GM10248 (cell line): ENCODE results near the gene D2HGDH.
"Not testable (repeated sequence)": the region's sequence is repeated elsewhere in the genome, so short reads cannot be mapped to it uniquely, and the experiment has no call there.

Experiments
- CTCF ChIA-PET: fragments of 300-600 bp; sonication (Branson Sonifier 250); formaldehyde crosslinking; extraction: SDS; loops from one replicate; lab custom pipeline; 2021; ENCODE audit warnings: antibody characterized with exemption; lab: Yijun Ruan, JAX
- POLR2A ChIA-PET: fragments of 350-650 bp; sonication (Branson Sonifier 250); formaldehyde crosslinking; extraction: SDS; loops from one replicate; lab custom pipeline; 2020; ENCODE audit warnings: antibody characterized with exemption; lab: Yijun Ruan, JAX
- DNase-seq: peaks from one replicate; pipeline ENCODE4 v3.0.0; 2012; ENCODE audit errors: extremely low spot score
- TF ChIP-seq, protein P1 (sequence below): IDR thresholded peaks from 2 replicates; pipeline ENCODE4 v1.5.1; 2012; ENCODE audit warnings: mild to moderate bottlenecking, low read depth; ENCODE audit errors: extremely low read depth, missing control alignments, control extremely low read depth

Gene D2HGDH

GRCh38 chr2:241798631-241799521 is 64.4 kb downstream of the D2HGDH start:
- POLR2A ChIA-PET, result no interaction called here
- TF ChIP-seq, protein P1, sequence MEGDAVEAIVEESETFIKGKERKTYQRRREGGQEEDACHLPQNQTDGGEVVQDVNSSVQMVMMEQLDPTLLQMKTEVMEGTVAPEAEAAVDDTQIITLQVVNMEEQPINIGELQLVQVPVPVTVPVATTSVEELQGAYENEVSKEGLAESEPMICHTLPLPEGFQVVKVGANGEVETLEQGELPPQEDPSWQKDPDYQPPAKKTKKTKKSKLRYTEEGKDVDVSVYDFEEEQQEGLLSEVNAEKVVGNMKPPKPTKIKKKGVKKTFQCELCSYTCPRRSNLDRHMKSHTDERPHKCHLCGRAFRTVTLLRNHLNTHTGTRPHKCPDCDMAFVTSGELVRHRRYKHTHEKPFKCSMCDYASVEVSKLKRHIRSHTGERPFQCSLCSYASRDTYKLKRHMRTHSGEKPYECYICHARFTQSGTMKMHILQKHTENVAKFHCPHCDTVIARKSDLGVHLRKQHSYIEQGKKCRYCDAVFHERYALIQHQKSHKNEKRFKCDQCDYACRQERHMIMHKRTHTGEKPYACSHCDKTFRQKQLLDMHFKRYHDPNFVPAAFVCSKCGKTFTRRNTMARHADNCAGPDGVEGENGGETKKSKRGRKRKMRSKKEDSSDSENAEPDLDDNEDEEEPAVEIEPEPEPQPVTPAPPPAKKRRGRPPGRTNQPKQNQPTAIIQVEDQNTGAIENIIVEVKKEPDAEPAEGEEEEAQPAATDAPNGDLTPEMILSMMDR, result no peak
- CTCF ChIA-PET, result no interaction called here
- peak; percentile 13 for DNase-seq

- peak; percentile 9 for DNase-seq
- CTCF ChIA-PET, result no interaction called here
- TF ChIP-seq, protein P1, result no peak
- POLR2A ChIA-PET, result no interaction called here
Observed at GRCh38 chr2:241799522-241800197, 65.2 kb downstream of the D2HGDH start.

DNA sequence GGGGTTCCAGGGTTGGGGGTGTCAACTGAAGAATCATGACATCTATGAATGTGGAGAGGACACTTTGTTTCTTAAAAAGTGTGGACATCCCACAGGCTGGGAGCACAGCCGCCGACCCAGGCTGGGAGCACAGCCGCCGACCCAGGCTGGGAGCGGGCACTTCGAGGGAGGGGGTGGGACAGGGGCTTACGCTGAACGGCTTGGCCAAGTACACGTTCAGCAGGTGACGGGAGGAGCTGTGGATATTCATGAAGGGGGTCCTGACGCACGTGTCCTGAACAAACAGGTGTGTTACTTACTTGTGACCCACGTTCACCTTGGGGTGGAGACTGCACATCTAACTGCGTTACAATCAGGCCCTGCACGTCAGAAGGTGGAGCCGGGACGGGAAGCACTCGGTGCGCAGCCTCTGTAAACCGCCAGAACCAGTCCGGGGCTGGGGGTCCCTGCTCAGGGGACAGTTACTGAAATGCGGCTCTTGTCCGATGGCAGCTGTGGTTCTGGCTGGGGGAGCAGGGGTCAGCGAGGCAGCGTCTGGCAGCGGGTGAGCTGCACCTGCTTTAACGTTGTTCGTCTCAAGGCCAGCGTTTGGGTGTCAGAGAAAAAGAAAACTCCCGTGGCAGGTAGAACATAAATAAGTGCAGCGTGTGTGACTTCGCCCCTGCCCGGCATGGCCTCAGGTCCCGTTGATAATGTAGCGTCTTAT is 65.9 kb downstream of the D2HGDH start:
- POLR2A ChIA-PET, CTCF ChIA-PET: not testable (repeated sequence)

GRCh38 chr2:241801611-241802420 is 67.4 kb downstream of the D2HGDH start:
- ChIA-PET POLR2A (no interaction called here), CTCF (no interaction called here)
- TF ChIP-seq, protein P1, result no peak
- DNase-seq, result peak; percentile 17

More for the DNA sequence above, 65.9 kb downstream of the D2HGDH start:
- DNase-seq, result not testable (repeated sequence)

- ChIA-PET POLR2A (no interaction called here), CTCF (no interaction called here)
- TF ChIP-seq, protein P1, result no peak
- no peak for DNase-seq
Observed at GRCh38 chr2:241802421-241803318, 68.2 kb downstream of the D2HGDH start.
